Hepatocyte (in vitro differentiated cells): ENCODE results near the gene CHST8. TPM values are rescaled to one million over a fixed set of nuclear protein-coding genes. Genes with fewer than 3 reads are reported as not detected.

Source experiments
- DNase-seq: peaks from one replicate; pipeline ENCODE4 v3.0.0-alpha.2; 2016; ENCODE audit warnings: low spot score
- H2AFZ ChIP-seq: fragments of 200-600 bp; sonication (generic); 2 replicates; pipeline ENCODE4 v1.6.0; 2016; ENCODE audit warnings: antibody characterized with exemption, mild to moderate bottlenecking
- H3K27ac ChIP-seq: fragments of 200-600 bp; sonication (generic); 2 replicates; pipeline ENCODE4 v1.5.1; 2016; ENCODE audit warnings: mild to moderate bottlenecking
- H3K27me3 ChIP-seq: fragments of 200-600 bp; sonication (generic); 2 replicates; pipeline ENCODE4 v1.6.1; 2016
- H3K36me3 ChIP-seq: fragments of 200-600 bp; sonication (generic); replicated peaks from 2 replicates; pipeline ENCODE4 v1.5.1; 2016; ENCODE audit warnings: low read depth; ENCODE audit not compliant: insufficient read depth
- H3K4me1 ChIP-seq: fragments of 200-600 bp; sonication (generic); 2 replicates; pipeline ENCODE4 v1.5.1; 2016; ENCODE audit warnings: mild to moderate bottlenecking, moderate library complexity; ENCODE audit not compliant: insufficient read depth
- H3K4me2 ChIP-seq: fragments of 200-600 bp; sonication (generic); 2 replicates; pipeline ENCODE4 v1.6.0; 2016
- H3K4me3 ChIP-seq: fragments of 200-600 bp; sonication (generic); 2 replicates; pipeline ENCODE4 v1.5.1; 2016; ENCODE audit warnings: mild to moderate bottlenecking
- H3K79me2 ChIP-seq: fragments of 200-600 bp; sonication (generic); 2 replicates; pipeline ENCODE4 v1.6.0; 2017; ENCODE audit warnings: mild to moderate bottlenecking
- H3K9me2 ChIP-seq: fragments of 200-600 bp; sonication (generic); replicated peaks from 2 replicates; pipeline ENCODE4 v1.6.0; 2017; ENCODE audit warnings: mild to moderate bottlenecking; ENCODE audit not compliant: insufficient read depth
- H3K9me3 ChIP-seq: fragments of 200-600 bp; sonication (generic); 2 replicates; pipeline ENCODE4 v1.5.1; 2016; ENCODE audit warnings: low read depth, mild to moderate bottlenecking
- H4K20me1 ChIP-seq: fragments of 200-600 bp; sonication (generic); 2 replicates; pipeline ENCODE4 v1.6.0; 2016; ENCODE audit warnings: mild to moderate bottlenecking; ENCODE audit not compliant: insufficient read depth, poor library complexity, severe bottlenecking
- CTCF ChIP-seq: fragments of 200-600 bp; sonication (generic); IDR thresholded peaks from 2 replicates; pipeline ENCODE4 v1.5.1; 2016; ENCODE audit warnings: antibody characterized with exemption, mild to moderate bottlenecking; ENCODE audit not compliant: poor library complexity
- EZH2 ChIP-seq: fragments of 200-600 bp; sonication (generic); IDR thresholded peaks from 2 replicates; pipeline ENCODE4 v1.6.1; 2016; ENCODE audit warnings: antibody characterized with exemption, mild to moderate bottlenecking, borderline replicate concordance
- EZH2phosphoT487 ChIP-seq: fragments of 200-600 bp; sonication (generic); IDR thresholded peaks from one replicate; pipeline ENCODE4 v1.6.1; 2018; ENCODE audit warnings: antibody characterized with exemption, mild to moderate bottlenecking, low read depth, moderate library complexity; ENCODE audit not compliant: unreplicated experiment, severe bottlenecking
- WGBS: methylation state at CpG from one replicate; pipeline ENCODE4 v1.1.6; 2016; ENCODE audit warnings: low lambda C conversion rate; ENCODE audit errors: missing lambda C conversion rate; 5-methylcytosine and 5-hydroxymethylcytosine counted together
- polyA plus RNA-seq: library from polyadenylated mRNA; unstranded; fragments of >200 nt; fragmentation: Nextera tagmentation; extraction: Ambion mirVana; gene quantifications from 2 replicates; pipeline ENCODE4 v1.2.1, GENCODE V29; 2016
- total RNA-seq: library from RNA; depleted of rRNA; stranded (reverse); fragments of >200 nt; gene quantifications from 2 replicates; pipeline ENCODE4 v1.2.3, GENCODE V29; 2014

The CHST8 gene
- total and polyA plus RNA-seq, 2 experiments from 2014 or later: 0.07 to 0.89 TPM

GRCh38 chr19:33771384-33772101, 149.8 kb downstream of the CHST8 start:
- Histone ChIP-seq H2AFZ (no peak overlapping the region), H3K27me3 (peaks cover 6% of the 10 kb centered on the region), H3K79me2 (no peaks in the 10 kb centered on the region), H3K4me2 (no peak overlapping the region), H3K27ac (no peak overlapping the region), H3K9me2 (no peaks in the 10 kb centered on the region), H4K20me1 (no peaks in the 10 kb centered on the region), H3K4me3 (no peak overlapping the region), H3K9me3 (no peaks in the 10 kb centered on the region), H3K36me3 (no peaks in the 10 kb centered on the region), H3K4me1 (no peaks in the 10 kb centered on the region)
- TF ChIP-seq EZH2phosphoT487: no peak
- peak; percentile 79 for TF ChIP-seq CTCF
- no peak for TF ChIP-seq EZH2
- peak; percentile 88 for DNase-seq
- 35% methylated on average over 19 of the region's 19 CpGs for WGBS

DNA sequence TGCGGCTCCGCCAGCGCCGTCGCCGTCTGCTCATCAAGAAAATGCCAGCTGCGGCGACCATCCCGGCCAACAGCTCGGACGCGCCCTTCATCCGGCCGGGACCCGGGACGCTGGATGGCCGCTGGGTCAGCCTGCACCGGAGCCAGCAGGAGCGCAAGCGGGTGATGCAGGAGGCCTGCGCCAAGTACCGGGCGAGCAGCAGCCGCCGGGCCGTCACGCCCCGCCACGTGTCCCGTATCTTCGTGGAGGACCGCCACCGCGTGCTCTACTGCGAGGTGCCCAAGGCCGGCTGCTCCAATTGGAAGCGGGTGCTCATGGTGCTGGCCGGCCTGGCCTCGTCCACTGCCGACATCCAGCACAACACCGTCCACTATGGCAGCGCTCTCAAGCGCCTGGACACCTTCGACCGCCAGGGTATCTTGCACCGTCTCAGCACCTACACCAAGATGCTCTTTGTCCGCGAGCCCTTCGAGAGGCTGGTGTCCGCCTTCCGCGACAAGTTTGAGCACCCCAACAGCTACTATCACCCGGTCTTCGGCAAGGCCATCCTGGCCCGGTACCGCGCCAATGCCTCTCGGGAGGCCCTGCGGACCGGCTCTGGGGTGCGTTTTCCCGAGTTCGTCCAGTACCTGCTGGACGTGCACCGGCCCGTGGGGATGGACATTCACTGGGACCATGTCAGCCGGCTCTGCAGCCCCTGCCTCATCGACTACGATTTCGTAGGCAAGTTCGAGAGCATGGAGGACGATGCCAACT, 150.5 kb downstream of the CHST8 start:
- Histone ChIP-seq H4K20me1 (no peaks in the 10 kb centered on the region), H3K9me2 (no peaks in the 10 kb centered on the region), H3K4me2 (no peak overlapping the region), H3K4me3 (no peak overlapping the region), H3K9me3 (no peaks in the 10 kb centered on the region), H3K79me2 (no peaks in the 10 kb centered on the region), H2AFZ (no peak overlapping the region), H3K27me3 (peaks cover 6% of the 10 kb centered on the region), H3K27ac (no peak overlapping the region), H3K4me1 (no peaks in the 10 kb centered on the region), H3K36me3 (no peaks in the 10 kb centered on the region)
- 97% methylated on average over 72 of the region's 72 CpGs for WGBS
- DNase-seq: no peak
- TF ChIP-seq EZH2 (no peak), CTCF (no peak), EZH2phosphoT487 (no peak)

DNA sequence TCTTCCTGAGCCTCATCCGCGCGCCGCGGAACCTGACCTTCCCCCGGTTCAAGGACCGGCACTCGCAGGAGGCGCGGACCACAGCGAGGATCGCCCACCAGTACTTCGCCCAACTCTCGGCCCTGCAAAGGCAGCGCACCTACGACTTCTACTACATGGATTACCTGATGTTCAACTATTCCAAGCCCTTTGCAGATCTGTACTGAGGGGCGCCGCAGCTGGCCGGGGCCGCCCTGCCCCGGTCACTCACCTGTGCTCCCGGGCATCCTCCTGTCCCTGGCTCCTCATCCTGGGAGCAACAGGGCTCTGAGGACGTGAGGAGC, 151.1 kb downstream of the CHST8 start:
- Histone ChIP-seq H3K4me2 (no peak overlapping the region), H3K27ac (no peak overlapping the region), H3K9me2 (no peaks in the 10 kb centered on the region), H2AFZ (no peak overlapping the region), H3K27me3 (peaks cover 6% of the 10 kb centered on the region), H3K9me3 (no peaks in the 10 kb centered on the region), H4K20me1 (no peaks in the 10 kb centered on the region), H3K36me3 (no peaks in the 10 kb centered on the region), H3K79me2 (no peaks in the 10 kb centered on the region), H3K4me3 (no peak overlapping the region), H3K4me1 (no peaks in the 10 kb centered on the region)
- no peak for DNase-seq
- WGBS: 98% methylated on average over 22 of the region's 23 CpGs
- TF ChIP-seq EZH2phosphoT487: no peak
- no peak for TF ChIP-seq CTCF
- TF ChIP-seq EZH2: no peak
